ENCODE results near the gene ANKRD55. TPM values are rescaled to one million over a fixed set of nuclear protein-coding genes. Genes with fewer than 3 reads are reported as not detected.
"Not testable (repeated sequence)": the region's sequence is repeated elsewhere in the genome, so short reads cannot be mapped to it uniquely, and the experiment has no call there.

ANKRD55 gene
- total RNA-seq, 4 donors from 2014 or later, result 0.95 TPM; not detected in 3

DNA sequence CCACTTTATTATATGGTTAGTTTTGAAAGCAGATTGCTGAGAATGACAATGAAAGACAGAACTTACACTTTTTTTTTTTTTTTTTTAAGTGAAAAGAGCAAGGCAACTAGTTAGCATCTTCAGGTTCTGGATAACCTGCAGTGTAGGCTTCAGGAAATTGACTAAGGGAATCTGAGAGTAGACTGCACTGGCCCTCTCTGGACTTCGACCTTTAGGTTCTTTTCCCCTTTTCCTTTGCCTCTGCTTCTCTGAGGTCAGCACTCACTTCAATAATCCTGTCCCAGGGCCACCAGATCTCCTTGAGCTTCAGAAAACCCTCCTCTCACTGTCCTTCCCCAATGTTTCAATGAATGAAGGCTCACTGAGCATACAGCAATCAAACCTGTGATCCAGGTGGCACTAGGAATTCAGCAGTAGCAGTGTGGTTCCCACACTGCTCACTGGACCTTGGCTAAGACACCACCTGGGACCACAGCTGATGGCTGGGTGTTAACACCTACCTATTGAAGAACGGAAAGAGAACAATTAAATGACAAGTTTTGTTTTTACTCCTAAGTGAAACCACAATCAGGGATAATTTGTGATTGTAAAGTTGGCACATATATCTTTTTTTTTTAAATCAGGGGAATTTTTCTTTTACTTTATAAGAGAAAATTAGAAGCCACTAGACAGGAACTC lies 152.6 kb downstream of the ANKRD55 start:
- 45 to 48% methylated on average over 2 of the region's 2 CpGs for WGBS, 2 donors (ENCODE audit: low coverage in 1 of 2)
- TF ChIP-seq POLR2AphosphoS5 (IDR thresholded peaks at IDR 0.05), result no peak
- TF ChIP-seq EP300 (IDR thresholded peaks at IDR 0.05; ENCODE audit: low read depth), result no peak
- TF ChIP-seq CTCF (IDR thresholded peaks at IDR 0.05), result no peak
- no peak for TF ChIP-seq POLR2A (IDR thresholded peaks at IDR 0.05)

DNA sequence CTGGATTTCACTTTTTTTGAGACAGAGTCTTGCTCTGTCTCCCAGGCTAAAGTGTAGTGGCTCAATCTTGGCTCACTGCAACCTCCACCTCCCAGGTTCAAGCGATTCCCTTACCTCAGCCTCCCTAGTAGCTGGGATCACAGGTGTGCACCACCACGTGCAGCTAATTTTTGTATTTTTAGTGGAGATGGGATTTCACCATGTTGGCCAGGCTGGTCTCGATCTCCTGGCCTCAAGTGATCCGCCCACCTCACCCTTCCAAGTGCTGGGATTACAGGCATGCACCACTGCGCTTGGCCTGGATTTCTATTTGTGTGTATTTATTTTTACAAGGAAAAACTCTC lies 154.0 kb downstream of the ANKRD55 start:
- H3K27ac ChIP-seq; H3K4me1 ChIP-seq; DNase-seq; H3K36me3 ChIP-seq; intact Hi-C loops (cut with DNase I; ENCODE audit: low total_unique reads); H3K4me3 ChIP-seq; H3K27me3 ChIP-seq; H3K9me3 ChIP-seq; in situ Hi-C loops (cut with MboI; ENCODE audit: low pct_ligation_motif_present in 1 of 4, low pct_unique_long_range_greater_than_20kb in 1 of 4, low sequenced_read_pairs in 3 of 4): not testable (repeated sequence)
- 89% methylated on average over 5 of the region's 5 CpGs; no CpG with 5 or more reads in 1 of the 2 donors for WGBS, 2 donors (ENCODE audit: low coverage in 1 of 2)

More for the DNA sequence above, 152.6 kb downstream of the ANKRD55 start:
- no peak for DNase-seq
- H3K27me3 ChIP-seq, result no peaks in the 10 kb centered on the region
- H3K4me1 ChIP-seq, result peaks cover 0 to 7% (median 2%) of the 10 kb centered on the region in 4 donors
- intact Hi-C loops (cut with DNase I; ENCODE audit: low total_unique reads), result no loop called here
- H3K4me3 ChIP-seq, result no peak overlapping the region
- no peak overlapping the region for H3K27ac ChIP-seq
- no peaks in the 10 kb centered on the region for H3K9me3 ChIP-seq
- in situ Hi-C loops (cut with MboI; ENCODE audit: low pct_ligation_motif_present in 1 of 4, low pct_unique_long_range_greater_than_20kb in 1 of 4, low sequenced_read_pairs in 3 of 4), result no loop called here
- no peaks in the 10 kb centered on the region for H3K36me3 ChIP-seq

GRCh38 chr5:56078278-56079156 lies 154.6 kb downstream of the ANKRD55 start:
- in situ Hi-C loops (cut with MboI; ENCODE audit: low pct_ligation_motif_present in 1 of 4, low pct_unique_long_range_greater_than_20kb in 1 of 4, low sequenced_read_pairs in 3 of 4), result no loop called here
- Histone ChIP-seq H3K9me3 (no peaks in the 10 kb centered on the region), H3K4me3 (no peak overlapping the region), H3K36me3 (no peaks in the 10 kb centered on the region), H3K27me3 (no peaks in the 10 kb centered on the region), H3K27ac (peak overlapping the region; percentile 38 to 55 (median 46)), H3K4me1 (peaks cover 0 to 7% (median 2%) of the 10 kb centered on the region in 4 donors)
- WGBS, 2 donors (ENCODE audit: low coverage in 1 of 2), result 74 to 82% methylated on average over 6 of the region's 6 CpGs
- peak; percentile 19 for DNase-seq
- intact Hi-C loops (cut with DNase I; ENCODE audit: low total_unique reads), result no loop called here
- no peak for TF ChIP-seq CTCF (IDR thresholded peaks at IDR 0.05)
- TF ChIP-seq POLR2AphosphoS5 (IDR thresholded peaks at IDR 0.05), result no peak
- TF ChIP-seq POLR2A (IDR thresholded peaks at IDR 0.05), result no peak
- TF ChIP-seq EP300 (IDR thresholded peaks at IDR 0.05; ENCODE audit: low read depth), result no peak

DNA sequence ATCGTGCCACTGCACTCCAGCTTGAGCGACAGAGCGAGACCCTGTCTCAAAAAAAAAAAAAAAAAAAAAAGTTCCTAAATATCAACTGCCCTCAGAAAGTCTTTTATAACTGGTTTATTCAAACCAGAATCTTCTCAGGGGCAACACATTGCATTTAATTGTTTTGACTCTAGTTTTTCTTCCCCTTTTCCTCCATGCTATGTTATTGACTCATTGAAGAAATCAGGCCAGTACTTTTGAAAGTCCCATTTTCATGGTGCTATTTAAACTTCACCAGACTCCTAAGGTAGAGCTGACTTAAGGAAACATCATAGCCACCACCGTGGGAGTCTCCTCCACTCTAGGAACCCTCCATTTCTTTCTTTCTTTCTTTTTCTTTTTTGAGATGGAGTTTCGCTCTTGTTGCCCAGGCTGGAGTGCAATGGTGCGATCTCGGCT lies 155.3 kb downstream of the ANKRD55 start:
- H3K4me3 ChIP-seq, result no peak overlapping the region
- 88 to 100% methylated on average over 3 to 7 of the region's 7 CpGs for WGBS, 2 donors (ENCODE audit: low coverage in 1 of 2)
- H3K27me3 ChIP-seq, result no peaks in the 10 kb centered on the region
- intact Hi-C loops (cut with DNase I; ENCODE audit: low total_unique reads) (no loop called here), in situ Hi-C loops (cut with MboI; ENCODE audit: low pct_ligation_motif_present in 1 of 4, low pct_unique_long_range_greater_than_20kb in 1 of 4, low sequenced_read_pairs in 3 of 4) (no loop called here)
- no peaks in the 10 kb centered on the region for H3K9me3 ChIP-seq
- no peak for TF ChIP-seq POLR2AphosphoS5 (IDR thresholded peaks at IDR 0.05)
- TF ChIP-seq EP300 (IDR thresholded peaks at IDR 0.05; ENCODE audit: low read depth), result no peak
- TF ChIP-seq POLR2A (IDR thresholded peaks at IDR 0.05), result no peak
- TF ChIP-seq CTCF (IDR thresholded peaks at IDR 0.05), result no peak
- H3K36me3 ChIP-seq, result no peaks in the 10 kb centered on the region
- DNase-seq, result no peak
- H3K4me1 ChIP-seq, result peaks cover 0 to 7% (median 2%) of the 10 kb centered on the region in 4 donors
- peak overlapping the region; percentile 38 to 55 (median 46) for H3K27ac ChIP-seq

All from transverse colon (tissue), 4 donors.